GM18909 (cell line): Measurements from ENCODE around the gene MIP.
"Not testable (repeated sequence)": the region's sequence is repeated elsewhere in the genome, so short reads cannot be mapped to it uniquely, and the experiment has no call there.

Experiments
- ATAC-seq: cut with Tn5 transposase; IDR thresholded peaks from one replicate; pipeline ENCODE4 v1.9.1; 2021; ENCODE audit warnings: mild to moderate bottlenecking; ENCODE audit not compliant: unreplicated experiment, poor library complexity

MIP gene

GRCh38 chr12:56411781-56412639, 42.4 kb downstream of the MIP start:
- no peak for ATAC-seq

- no peak for ATAC-seq
Observed at GRCh38 chr12:56410768-56411167, 43.7 kb downstream of the MIP start.

GRCh38 chr12:56408799-56409417, 45.5 kb downstream of the MIP start:
- no peak for ATAC-seq

GRCh38 chr12:56404227-56404626, 50.2 kb downstream of the MIP start:
- not testable (repeated sequence) for ATAC-seq

GRCh38 chr12:56401612-56402011, 52.8 kb downstream of the MIP start:
- ATAC-seq: not testable (repeated sequence)

GRCh38 chr12:56401125-56401524, 53.3 kb downstream of the MIP start:
- not testable (repeated sequence) for ATAC-seq
